Fibroblast of lung (primary cell): ENCODE data around the gene CLOCK.

Source experiments
- CTCF ChIP-seq, 2 donors: IDR thresholded peaks in 1 of 2; conservative IDR thresholded peaks in 1 of 2; 1 replicate in 1 of 2; 2 replicates in 1 of 2; pipeline ENCODE4 v1.5.1; 2011 to 2012; ENCODE audit warnings: low read length in 2 of 2, control low read depth in 1 of 2, inconsistent platforms in 1 of 2, low read depth in 1 of 2, mild to moderate bottlenecking in 1 of 2
- EZH2 ChIP-seq: IDR thresholded peaks from 2 replicates; pipeline ENCODE4 v1.5.1; 2012; ENCODE audit warnings: low read length, control low read depth, mild to moderate bottlenecking; ENCODE audit errors: missing control alignments

- no peak for TF ChIP-seq CTCF (conservative IDR thresholded peaks at IDR 0.05 in 1 of 2, IDR thresholded peaks at IDR 0.05 in 1 of 2; ENCODE audit: low read depth in 1 of 2, low read length in 2 of 2)
- TF ChIP-seq EZH2: no peak
Measured at GRCh38 chr4:55545641-55546505, 836 bp downstream of the CLOCK start.
